Activated CD8-positive, alpha-beta memory T cell treated with anti-CD3 and anti-CD28 coated beads for 1 hour (primary cell): ENCODE results near the gene GRAMD2B.
"Not testable (repeated sequence)": the region's sequence is repeated elsewhere in the genome, so short reads cannot be mapped to it uniquely, and the experiment has no call there.

Experiments
- DNase-seq, 2 donors: peaks; one replicate each; pipeline ENCODE4 v3.0.0-alpha.2; 2020; ENCODE audit warnings: low read depth in 1 of 2; ENCODE audit errors: extremely low read depth in 1 of 2

The GRAMD2B gene, protein sequence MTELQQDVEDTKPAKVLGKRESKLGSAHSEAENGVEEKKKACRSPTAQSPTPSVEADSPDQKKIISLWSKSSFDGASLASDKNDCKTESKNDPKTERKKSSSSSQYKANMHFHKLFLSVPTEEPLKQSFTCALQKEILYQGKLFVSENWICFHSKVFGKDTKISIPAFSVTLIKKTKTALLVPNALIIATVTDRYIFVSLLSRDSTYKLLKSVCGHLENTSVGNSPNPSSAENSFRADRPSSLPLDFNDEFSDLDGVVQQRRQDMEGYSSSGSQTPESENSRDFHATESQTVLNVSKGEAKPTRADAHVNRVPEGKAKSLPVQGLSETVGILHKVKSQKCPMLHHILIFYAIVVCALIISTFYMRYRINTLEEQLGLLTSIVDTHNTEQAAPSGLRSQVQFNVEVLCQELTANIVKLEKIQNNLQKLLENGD

DNA sequence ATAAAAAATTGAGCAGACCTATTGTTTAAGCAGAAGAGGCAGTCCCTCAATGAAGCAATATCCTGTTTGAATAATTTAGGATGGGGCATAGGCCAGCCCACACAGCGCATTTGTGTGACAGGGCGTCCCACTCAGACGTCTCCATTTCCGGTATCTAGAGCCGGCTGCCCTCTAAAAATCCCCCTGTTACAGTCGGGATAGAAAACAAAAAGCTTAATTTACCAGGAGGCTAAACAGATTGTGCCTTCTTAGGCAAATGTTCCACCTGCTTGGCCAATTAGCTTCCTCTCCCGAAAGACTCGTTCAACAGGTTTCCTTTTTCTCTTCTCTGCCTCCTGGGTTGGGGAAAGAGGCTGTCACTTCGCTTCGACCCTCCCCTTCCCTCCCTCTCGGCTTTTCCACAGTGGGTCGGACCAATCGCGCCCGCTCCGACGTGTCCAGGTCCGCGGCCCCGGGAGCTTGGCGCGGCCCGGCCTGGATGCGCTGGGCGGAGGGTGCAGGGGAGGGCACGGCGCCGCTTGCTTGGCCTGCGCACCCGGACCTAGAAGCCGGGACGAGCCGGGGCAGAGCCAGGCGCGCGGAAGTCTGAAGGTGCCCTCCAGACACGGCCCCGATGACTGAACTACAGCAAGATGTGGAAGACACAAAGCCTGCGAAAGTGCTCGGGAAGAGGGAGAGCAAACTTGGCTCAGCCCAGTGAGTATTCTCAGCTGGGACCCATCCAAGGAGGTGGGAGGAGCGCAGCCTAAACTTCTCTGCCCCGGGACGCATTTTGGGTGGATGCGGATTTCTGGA is at the start of gene GRAMD2B:
Gene GRAMD2B, plus strand, starts transcription at position 416 of the 795 bp plus-strand sequence. Its CDS starts 198 bp downstream, at position 614.
- peak; percentile 15 to 36 for DNase-seq

DNA sequence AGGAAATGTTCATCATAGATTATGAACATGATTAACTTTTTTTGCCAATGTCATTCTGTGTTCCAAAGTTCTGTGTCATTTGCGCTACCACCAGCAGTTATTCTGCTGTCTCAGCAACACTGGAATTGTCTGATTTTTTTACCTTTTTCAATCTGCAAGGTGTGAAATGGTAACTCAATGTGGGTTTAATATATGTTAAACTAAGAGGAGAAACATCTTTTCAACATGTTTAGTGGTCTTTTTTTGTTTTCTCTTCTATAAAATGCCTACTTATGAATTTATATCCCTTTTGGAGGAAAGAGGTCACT is 49.1 kb upstream of the GRAMD2B start:
- DNase-seq: no peak

DNA sequence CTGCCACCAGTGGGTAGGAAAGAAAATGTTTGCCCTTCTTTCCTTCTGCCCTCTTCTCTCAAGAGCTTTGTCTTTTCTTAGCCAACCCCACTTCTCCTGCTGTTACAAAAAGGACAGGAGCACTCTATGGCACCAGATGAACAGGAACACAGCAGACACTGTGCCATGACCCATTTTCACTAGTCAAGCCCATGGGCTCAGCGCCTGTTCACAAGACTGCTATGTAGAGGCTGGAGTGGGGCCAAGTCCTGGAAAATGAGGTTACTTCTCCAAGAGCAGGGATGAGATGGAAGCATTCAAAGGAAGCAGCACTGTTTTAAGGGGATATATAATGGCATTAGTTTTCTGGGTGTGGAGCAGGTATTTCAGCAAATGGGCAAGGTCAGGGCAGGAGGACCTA is 46.8 kb upstream of the GRAMD2B start:
- DNase-seq: no peak

DNA sequence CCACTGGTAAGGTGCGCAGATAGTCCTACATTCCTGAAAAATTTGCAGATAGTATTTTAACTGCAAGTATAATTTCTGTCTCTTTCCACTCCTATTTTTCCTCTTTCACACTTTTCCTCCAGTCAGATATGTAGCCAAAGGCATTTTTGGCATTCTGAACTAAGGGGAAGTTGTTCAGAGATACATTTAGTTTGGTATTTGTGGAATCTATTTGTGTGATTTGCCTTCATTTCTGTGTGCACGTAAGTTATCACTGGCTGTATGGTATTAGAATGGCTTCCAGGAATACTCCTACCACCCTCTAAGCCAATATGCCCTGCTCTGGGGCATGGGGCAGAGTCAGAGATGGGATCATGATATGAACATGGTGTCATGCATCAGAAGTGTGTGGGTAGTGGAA is 45.8 kb upstream of the GRAMD2B start:
- no peak for DNase-seq

DNA sequence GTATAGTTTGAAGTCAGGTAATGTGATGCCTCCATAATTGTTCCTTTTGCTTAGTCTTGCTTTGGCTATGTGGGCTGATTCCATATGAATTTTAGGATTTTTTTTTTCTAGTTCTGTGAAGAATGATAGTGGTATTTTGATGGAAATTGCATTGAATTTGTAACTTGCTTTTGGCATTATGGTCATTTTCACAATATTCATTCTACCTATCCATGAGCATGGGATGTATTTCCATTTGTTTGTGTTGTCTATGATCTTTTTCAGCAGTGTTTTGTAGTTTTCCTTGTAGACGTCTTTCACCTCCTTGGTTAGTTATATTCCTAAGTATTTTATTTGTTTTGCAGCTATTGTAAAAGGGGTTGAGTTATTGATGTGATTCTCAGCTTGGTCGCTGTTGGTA is 42.9 kb upstream of the GRAMD2B start:
- DNase-seq: not testable (repeated sequence)

DNA sequence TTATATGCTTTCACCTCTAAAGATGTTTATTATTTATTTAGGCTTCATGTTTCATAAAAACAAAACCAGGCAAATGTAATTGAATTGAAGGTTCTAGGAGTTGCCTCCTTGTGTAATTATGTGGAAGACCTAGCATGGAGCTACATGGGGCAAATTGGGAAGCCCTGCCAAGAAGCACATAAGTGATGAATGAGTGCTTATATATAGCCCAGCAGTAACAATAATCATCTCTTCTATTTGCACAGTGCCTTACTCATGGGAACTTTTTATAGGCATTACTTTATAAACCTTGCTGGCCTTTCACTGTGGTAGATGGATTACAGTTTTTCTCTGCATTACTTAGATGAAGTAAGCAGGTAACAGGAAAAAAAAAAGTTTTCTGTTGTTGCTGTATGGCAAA is 40.0 kb upstream of the GRAMD2B start:
- no peak for DNase-seq

DNA sequence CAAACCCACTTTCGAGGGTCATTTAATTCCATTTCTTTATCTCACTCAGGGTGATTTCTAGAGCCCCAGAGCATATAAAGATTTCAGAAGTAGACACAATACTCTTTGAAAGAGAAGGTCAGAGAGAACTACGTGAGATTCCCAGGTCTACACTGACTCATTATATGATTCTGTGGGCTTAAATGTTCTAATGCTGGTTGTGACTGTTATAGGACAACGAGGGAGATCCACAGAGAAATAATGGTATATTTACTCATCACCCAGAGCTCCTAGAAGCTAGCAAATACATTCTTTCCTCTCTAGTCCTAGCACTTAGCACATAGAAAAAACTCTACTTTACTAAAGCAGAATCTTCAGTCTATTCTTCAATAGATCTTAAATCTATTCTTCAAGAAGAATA is 39.4 kb upstream of the GRAMD2B start:
- DNase-seq: no peak

DNA sequence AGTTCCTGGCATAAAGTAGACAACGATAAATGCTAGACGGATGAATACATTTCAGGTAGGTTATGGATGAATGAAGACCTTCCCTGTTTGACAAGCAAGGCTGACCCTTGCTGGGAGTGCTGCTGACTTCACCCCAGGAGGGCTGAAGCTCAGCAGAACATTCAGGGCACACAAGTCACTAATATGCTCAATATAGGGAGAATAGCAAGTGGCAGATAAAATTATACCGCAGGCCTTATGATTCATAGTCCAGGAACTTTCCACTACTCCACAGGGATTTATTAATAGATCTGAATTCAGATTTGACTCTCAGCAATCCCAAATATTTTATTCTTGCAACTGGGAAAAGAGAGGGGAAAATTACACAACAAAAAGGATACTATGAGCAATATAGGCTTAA is 38.2 kb upstream of the GRAMD2B start:
- no peak for DNase-seq

DNA sequence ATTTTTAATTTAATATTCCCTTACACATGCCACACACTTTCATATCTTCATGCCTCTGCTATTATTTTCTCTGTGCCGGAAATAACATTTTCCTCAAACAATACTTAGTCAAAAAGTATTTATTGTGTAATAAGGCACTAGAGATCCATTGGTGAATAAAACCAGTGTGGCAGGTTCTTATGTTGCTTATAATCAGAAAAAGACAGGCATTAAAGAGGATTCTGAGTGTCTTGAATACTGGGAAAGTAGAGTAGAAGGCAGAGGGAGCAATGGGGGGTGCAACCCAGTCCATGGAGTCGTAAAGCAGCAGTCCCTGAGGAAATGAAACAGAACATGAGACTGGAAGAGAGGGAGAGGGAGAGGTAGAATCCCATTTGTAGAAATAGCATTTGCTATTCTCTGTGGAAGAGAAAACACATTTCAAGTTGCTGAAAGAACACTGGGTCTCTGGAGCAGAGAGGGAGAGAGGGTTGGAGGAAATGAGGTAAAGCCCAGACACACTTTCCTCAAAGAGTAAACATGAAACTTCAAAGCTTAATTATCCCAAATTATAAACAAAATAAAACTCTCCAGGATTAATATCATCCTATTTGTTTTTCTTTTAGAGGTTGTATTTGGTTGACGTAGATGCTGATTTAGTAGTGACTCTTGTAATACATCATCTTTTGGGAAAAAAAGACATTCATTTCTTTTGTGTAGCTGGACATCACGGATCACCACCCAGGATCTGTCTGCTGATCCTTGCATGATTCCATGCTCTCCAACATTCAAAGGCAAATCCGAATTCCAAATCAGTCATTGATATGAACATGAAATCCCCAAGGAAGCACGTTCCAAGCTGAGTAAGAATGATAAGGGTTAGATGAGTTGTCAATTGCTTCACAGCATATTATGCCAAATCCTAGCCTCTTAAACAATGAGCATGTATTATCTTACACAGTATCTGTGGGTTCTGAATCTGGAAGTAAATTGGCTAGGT is 37.4 kb upstream of the GRAMD2B start:
- DNase-seq: no peak

DNA sequence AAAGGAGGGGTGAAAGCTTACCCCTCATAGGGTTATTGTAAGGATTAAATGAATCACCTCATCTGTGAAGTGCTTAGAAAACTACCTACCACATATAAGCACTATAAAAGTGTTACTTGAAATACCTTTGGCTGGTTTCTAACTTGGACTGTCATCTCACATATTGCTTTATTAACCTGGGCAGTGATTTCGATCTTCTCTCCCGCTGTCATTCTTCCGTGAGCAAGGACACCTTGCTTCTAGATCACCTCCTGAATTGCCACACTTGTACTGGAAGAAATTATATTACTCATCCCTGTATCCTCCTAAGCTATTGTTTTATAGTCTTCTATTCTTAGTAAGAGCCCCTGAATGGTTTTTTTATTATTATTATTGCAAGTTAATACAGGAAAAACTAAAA is 34.0 kb upstream of the GRAMD2B start:
- DNase-seq: no peak

DNA sequence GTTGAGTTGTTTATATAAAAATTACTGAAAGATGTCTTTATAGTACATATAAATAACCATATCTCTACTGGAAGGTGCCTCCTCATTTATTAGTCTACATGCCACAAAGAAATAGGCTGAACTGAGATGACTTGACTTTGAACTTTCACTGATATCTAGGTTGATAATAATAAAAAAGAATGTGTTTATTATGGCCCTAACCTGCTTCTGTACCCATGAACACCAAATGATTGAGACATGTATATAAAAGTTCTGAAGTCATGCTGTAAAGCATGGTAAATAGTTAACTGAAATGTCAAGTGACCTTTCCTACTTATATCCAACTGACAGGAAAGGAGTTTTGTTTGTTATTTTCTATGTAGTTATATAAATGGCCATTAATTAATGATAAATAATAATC is 33.2 kb upstream of the GRAMD2B start:
- DNase-seq: no peak

DNA sequence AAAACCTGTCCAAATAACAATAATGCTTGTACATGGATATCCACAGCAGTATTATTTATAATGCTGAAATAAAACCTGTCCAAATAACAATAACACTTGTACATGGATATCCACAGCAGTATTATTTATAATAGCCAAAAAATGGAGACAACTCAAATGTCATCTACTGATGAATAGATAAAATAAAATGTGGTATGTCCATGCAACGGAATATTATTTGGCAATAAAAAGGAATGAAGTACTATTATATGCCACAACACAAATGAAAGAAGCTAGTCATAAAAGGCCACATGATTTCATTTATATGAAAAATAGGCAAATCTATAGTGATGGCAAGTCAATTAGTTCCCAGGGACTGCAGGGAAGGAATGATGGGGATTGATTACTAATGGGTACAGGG is 31.8 kb upstream of the GRAMD2B start:
- DNase-seq: no peak

DNA sequence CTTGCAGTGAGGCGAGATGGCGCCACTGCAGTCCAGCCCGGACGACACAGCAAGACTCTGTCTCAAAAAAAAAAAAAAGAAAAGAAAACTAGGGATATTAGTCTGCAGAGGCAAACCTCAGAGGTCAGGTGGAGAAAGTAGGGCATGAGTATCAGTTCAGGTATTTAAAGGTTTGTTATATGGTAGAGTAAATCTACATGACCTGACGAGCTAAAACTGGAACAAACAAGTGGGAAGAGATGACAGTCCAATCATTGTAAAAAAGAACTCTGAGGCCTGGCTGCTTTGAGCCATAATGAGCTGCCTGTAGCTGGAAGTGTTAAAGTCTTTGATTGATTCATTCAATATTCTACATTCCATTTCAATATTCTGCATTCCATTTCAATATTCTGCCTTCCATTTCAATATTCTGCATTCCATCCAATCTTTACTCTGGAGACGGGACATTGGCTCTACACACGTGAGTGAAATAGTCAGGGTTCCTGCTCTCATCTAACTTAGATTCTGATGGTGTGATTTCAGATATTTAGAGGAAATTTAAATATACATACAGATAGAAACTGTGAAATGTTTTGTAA is 28.9 kb upstream of the GRAMD2B start:
- no peak for DNase-seq

DNA sequence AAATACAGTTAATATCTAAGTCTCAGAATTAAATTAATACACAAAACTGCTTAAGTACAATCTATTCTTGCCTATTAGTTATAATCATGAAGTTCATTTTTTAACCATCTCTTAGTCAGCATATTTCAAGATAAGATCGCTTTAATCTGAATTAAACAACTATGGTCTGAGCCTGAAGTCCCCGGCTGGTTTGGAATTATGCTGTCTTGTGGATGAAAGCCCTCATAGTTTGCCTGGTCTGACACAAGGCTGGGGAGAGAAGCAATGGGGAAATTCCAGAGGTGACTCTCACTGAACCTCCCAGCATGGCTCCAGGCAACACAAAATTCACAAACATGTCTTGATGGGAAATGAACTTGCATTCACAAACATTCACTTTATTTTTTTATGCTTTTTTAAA is 28.0 kb upstream of the GRAMD2B start:
- DNase-seq: no peak

DNA sequence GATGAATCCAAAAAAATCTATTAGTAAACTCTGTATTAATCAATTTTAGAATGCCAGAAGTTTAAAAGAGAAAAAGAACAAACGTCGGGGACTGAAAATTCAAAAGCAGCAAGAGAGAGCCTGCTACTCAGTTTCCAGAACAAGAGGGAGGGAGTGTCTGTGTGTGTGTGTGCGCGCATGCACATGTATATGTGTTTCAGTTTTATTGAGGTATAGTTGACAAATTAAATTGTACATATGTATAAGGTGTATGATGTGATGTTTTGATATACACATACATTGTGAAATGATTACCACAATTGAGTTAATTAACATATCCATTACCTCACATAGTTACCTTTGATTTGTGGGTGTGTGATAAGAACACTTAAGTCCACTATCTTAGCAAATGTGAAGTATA is 27.6 kb upstream of the GRAMD2B start:
- DNase-seq: no peak

DNA sequence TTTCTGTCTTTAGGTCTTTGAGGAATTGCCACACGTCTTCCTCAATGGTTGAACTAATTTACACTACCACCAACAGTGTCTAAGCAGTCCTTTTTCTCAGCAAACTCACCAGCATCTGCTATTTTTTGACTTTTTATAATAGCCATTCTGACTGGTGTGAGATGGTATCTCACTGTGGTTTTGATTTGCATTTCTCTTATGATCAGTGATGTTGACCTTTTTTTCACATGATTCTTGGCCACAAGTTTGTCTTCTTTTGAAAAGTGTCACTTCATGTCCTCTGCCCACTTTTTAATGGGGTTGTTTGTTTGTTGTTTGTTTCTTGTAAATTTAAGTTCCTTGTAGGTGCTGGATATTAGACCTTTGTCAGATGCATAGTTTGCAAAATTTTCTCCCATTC is 26.5 kb upstream of the GRAMD2B start:
- not testable (repeated sequence) for DNase-seq

DNA sequence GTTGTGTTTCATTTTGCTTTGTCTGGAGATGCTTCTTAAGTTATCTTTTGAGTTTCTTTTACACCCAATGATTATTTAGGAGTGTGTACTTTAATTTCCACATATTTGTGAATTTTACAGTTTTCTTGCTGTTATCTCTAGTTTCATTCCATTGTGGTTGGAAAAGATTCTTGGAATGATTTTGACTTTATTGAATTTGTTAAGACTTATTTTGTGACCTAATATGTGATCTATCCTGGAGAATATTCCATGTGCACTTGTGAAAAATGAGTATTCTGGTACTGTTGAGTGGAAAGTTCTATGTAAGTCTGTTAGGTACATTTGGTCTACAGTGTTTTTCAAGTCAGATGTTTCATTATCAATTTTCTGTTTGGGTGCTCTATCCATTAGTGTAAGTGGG is 24.4 kb upstream of the GRAMD2B start:
- no peak for DNase-seq

DNA sequence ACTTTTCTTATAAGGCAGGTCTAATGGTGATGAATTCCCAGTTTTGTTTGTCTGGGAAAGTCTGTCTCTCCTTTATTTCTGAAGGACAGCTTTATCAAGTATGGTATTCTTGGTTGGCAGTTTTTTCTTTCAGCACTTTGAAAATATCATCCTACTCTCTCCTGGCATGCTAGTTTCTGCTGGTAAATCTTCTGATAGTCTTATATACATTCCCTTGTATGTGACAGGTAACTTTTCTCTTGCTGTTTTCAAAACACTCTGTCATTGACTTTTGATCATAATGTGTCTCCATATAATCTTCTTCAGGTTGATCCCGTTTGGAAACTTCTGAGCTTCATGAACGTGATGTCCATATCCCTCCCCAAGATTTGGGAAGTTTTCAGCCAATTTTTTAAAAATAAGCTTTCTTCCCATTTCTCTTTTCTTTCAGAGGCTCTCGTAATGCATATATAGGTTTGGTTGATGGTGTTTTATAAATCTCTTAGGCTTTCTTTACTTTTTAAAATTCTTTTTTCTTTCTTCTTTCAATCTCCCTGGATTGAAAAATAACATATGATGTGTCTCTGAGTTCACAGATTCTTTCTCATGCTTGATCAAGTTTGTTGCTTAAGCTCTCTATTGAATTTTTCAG is 22.5 kb upstream of the GRAMD2B start:
- no peak for DNase-seq

DNA sequence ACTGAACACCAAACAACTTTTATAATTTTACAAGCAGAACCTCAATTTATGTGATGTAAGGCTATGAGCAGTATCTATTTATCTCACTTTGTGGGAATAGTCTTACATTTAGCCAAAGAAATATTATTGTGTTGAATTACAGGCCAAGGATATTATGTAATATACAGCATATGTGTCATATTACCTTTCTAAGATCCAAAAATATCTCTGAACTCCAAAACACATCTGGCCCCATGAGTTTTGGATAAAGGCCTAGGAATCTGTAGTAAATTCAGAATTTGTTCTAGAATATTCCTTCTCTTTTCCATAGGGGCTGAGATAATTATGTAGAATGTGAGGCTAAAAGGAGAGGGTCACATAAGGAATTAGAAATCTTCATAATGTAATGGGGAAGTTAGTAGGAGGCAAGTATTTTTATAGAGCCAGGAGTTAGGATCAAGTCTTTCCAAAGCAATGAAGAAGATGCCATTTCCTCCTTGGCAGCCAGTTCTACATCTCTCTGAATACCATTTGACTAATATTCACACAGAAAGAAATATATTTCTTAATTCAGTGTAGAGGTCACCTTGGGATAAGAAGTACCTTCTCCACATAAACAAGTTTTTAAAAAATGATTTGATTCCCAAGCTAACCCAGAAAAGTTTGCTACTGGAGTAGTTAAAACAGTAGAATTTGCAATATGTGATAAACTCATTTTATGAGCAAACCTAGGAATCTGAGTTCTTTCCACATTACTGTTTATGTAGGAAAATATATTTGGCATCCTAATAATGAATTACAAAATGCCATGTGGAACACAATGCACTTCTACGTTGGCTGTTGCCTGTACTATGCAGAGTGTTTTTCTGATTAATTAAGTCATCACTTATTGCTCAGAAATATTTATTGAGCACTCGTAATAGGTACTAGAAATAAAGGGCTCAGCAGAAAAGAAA is 20.3 kb upstream of the GRAMD2B start:
- no peak for DNase-seq
